ENCODE measurements around the gene ANO6. TPM values are rescaled to one million over a fixed set of nuclear protein-coding genes. Genes with fewer than 3 reads are reported as not detected.

Gene ANO6
- total and polyA plus RNA-seq, 10 donors: 2.3 to 38.5 (median 31.7) TPM

- intact Hi-C loops (cut with DNase I; ENCODE audit: low total_unique reads): no loop called here
Measured at GRCh38 chr12:45212064-45212463, 3.8 kb upstream of the ANO6 start.

GRCh38 chr12:45213107-45213506 is 2.8 kb upstream of the ANO6 start:
- Histone ChIP-seq H3K36me3 (no peaks in the 10 kb centered on the region), H3K4me3 (no peak overlapping the region), H3K9me3 (no peaks in the 10 kb centered on the region), H3K27ac (no peak overlapping the region), H3K4me1 (peaks cover 3 to 40% (median 24%) of the 10 kb centered on the region in 6 donors), H3K27me3 (replicated peaks in 1 of 7) (no peaks in the 10 kb centered on the region)
- intact Hi-C loops (cut with DNase I; ENCODE audit: low total_unique reads): no loop called here
- no peak for DNase-seq
- TF ChIP-seq CTCF (IDR thresholded peaks at IDR 0.05 in 8 of 11, conservative IDR thresholded peaks at IDR 0.05 in 3 of 11) (no peak), POLR2AphosphoS5 (IDR thresholded peaks at IDR 0.05) (no peak), POLR2A (IDR thresholded peaks at IDR 0.05) (no peak)
- WGBS, 5 donors: 97 to 100% (median 98%) methylated on average over 1 of the region's 1 CpG

More at GRCh38 chr12:45212064-45212463, 3.8 kb upstream of the ANO6 start:
- 86 to 97% (median 91%) methylated on average over 1 of the region's 1 CpG for WGBS, 5 donors
- no peaks in the 10 kb centered on the region for H3K27me3 ChIP-seq (replicated peaks in 1 of 7)
- no peaks in the 10 kb centered on the region for H3K36me3 ChIP-seq
- no peak overlapping the region for H3K27ac ChIP-seq
- H3K4me1 ChIP-seq: peaks cover 0 to 29% (median 13%) of the 10 kb centered on the region in 6 donors
- no peak overlapping the region for H3K4me3 ChIP-seq
- DNase-seq: no peak
- no peak for TF ChIP-seq CTCF (IDR thresholded peaks at IDR 0.05 in 8 of 11, conservative IDR thresholded peaks at IDR 0.05 in 3 of 11)
- TF ChIP-seq POLR2A (IDR thresholded peaks at IDR 0.05): no peak
- TF ChIP-seq POLR2AphosphoS5 (IDR thresholded peaks at IDR 0.05): no peak
- H3K9me3 ChIP-seq: no peaks in the 10 kb centered on the region

DNA sequence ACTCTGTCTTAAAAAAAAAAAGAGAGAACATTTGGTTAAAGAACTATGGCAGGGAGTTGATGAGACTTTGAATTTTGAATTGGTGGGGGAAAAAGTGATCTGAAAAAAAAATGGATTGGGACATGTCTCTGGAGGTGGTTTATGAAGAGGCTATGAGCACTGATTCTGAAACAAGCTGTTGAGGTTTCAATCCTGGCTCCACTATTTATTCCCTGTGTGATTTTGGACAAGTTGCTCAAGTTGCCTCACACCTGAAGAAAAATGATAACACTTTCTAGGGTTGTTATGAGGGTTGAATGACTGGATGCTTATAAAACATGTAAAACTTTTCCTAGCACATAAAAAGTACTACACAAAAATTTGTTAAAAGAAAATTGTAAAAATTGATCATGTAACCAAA is 1.8 kb upstream of the ANO6 start:
- Histone ChIP-seq H3K4me1 (peaks cover 3 to 49% (median 31%) of the 10 kb centered on the region in 6 donors), H3K4me3 (no peak overlapping the region), H3K9me3 (no peaks in the 10 kb centered on the region), H3K27ac (no peak overlapping the region), H3K27me3 (replicated peaks in 1 of 7) (no peaks in the 10 kb centered on the region), H3K36me3 (no peaks in the 10 kb centered on the region)
- TF ChIP-seq POLR2AphosphoS5 (IDR thresholded peaks at IDR 0.05): no peak
- TF ChIP-seq CTCF (IDR thresholded peaks at IDR 0.05 in 8 of 11, conservative IDR thresholded peaks at IDR 0.05 in 3 of 11): no peak
- TF ChIP-seq POLR2A (IDR thresholded peaks at IDR 0.05): no peak
- DNase-seq: no peak
- intact Hi-C loops (cut with DNase I; ENCODE audit: low total_unique reads): no loop called here

GRCh38 chr12:45214749-45215418 is 1.0 kb upstream of the ANO6 start:
- H3K4me3 ChIP-seq: peak overlapping the region; percentile 60 to 96 (median 86)
- 9 to 16% (median 11%) methylated on average over 11 of the region's 11 CpGs for WGBS, 5 donors

More at GRCh38 chr12:45214749-45215418, 1.0 kb upstream of the ANO6 start:
- H3K9me3 ChIP-seq: no peaks in the 10 kb centered on the region
- DNase-seq: no peak
- no peaks in the 10 kb centered on the region for H3K36me3 ChIP-seq
- H3K27me3 ChIP-seq (replicated peaks in 1 of 7): no peaks in the 10 kb centered on the region
- no peak for TF ChIP-seq POLR2A (IDR thresholded peaks at IDR 0.05)
- TF ChIP-seq POLR2AphosphoS5 (IDR thresholded peaks at IDR 0.05): no peak
- no peak for TF ChIP-seq CTCF (IDR thresholded peaks at IDR 0.05 in 8 of 11, conservative IDR thresholded peaks at IDR 0.05 in 3 of 11)
- H3K27ac ChIP-seq: peak overlapping the region; percentile 81 to 96 (median 94)
- H3K4me1 ChIP-seq: peaks cover 3 to 54% (median 35%) of the 10 kb centered on the region in 6 donors
- intact Hi-C loops (cut with DNase I; ENCODE audit: low total_unique reads): no loop called here
